CD4-positive, alpha-beta T cell treated with Interferon gamma for 1 hour (primary cell): ENCODE data around the gene BTNL9.
"Not testable (repeated sequence)": the region's sequence is repeated elsewhere in the genome, so short reads cannot be mapped to it uniquely, and the experiment has no call there.

Experiments used
- DNase-seq: peaks from one replicate; pipeline ENCODE4 v3.0.0-alpha.2; 2020

The BTNL9 gene

DNA sequence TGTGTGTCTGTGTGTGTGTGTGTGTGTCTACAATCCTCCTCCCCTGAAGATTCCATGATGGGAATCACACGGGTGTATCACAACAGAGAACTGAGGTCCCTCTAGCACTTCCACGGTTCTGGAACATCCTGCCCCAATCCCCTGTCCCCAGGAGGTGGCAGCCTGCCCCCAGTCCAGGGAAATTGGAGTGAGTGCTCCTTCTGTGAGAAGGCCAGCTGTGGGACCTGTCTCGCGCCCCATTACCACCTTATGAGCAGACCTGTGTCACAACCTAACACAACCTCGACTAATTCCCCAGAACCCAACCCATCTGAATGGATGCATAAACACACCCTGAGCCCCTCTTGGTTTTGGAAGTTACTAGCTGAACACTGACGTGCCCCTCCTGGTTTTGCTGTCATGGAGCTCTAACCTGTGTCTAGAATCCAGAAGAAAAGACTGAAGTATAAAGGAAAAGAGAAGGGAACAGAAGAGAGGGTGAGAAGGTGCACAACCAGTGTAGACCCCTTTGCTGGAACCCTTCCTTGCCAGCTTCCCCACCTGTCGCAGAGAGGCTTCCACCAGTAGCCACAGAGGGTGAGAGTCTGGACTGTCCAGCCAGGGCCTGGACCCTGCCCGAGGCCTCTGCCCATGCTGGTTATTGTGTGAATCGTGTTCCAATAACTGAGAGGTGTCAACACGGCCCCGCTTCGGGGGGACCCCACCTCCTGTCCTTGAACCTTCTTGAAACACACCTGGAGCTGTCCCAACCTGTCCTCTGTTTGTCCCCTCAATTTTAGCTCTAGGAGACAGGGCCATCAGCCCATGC lies 3.4 kb downstream of the BTNL9 start:
- DNase-seq, result no peak

DNA sequence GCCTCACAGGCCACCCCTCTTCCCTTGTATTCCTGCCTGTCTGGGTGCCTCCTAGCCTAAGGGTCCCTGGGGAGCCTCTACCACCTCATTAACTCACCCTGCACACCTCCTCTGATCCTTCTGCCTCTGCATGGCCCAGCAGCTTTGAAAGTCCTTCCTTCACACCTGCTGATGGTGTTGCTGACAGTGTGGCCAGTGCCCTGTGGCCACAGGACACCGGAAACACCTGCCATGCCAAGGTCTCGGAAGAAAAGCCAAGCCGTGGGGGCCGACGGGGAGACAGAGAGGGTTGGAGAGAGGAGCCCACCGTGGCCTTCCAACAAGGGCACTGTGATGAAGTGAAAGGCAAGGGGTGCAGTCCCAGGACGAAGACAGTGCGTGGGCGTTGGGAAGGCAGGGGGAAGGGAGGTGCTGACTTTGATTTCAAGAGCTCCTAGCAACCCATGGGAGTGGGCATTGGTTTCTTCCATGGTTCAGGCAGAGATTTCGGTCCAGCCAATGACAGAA lies 4.1 kb downstream of the BTNL9 start:
- DNase-seq, result no peak

DNA sequence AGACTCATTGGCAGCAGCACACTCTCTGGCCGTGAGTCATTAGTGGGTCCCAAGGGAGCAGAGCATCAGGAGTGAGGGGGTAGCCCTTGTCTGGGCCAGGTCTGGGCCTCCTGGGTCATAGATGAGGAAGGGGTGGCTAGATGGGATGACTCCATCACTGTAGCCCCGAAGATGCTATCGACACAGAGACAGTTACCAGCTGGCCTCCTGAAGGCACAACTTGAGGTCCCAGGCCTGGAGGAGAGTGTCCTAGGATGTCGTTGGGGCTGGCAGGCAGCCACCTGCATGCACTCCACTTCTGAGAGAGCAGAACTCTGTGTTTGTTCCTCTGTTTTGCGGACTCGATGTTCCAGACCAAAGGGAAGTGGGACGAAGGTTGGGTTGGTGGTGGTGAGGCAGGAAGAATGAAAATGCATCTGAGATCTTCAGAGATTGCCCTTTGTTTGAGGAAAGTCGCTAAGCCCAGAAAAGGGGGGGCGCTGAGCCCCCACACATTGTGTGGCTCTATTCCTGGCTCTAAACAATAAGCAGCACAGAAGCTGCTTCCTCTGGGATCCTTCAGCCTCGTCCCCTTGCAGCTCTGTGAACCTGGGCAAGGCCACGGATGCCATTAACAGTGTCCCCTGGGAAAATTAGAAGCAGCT lies 4.7 kb downstream of the BTNL9 start:
- no peak for DNase-seq

DNA sequence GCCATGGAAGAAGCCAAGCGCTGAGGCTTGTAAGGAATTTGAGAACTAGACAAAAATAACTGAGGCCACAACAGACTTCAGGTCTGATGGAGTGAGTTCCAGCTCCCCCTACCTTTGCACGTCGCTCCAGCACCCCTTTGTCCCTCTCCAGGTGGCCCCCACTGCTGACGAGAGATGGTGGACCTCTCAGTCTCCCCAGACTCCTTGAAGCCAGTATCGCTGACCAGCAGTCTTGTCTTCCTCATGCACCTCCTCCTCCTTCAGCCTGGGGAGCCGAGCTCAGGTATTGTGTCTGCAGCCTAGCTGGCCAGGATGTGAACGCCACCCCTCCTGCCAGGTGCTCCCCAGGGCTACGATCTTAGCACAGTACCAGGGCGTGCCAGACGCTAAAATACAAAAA lies 5.2 kb downstream of the BTNL9 start:
- DNase-seq, result no peak

DNA sequence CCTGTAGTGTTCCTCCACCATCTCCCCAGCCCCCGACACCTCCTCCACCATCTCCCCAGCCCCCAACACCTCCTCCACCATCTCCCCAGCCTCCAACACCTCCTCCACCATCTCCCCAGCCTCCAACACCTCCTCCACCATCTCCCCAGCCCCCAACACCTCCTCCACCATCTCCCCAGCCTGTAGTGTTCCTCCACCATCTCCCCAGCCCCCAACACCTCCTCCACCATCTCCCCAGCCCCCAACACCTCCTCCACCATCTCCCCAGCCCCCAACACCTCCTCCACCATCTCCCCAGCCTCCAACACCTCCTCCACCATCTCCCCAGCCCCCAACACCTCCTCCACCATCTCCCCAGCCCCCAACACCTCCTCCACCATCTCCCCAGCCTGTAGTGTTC lies 5.8 kb downstream of the BTNL9 start:
- not testable (repeated sequence) for DNase-seq

DNA sequence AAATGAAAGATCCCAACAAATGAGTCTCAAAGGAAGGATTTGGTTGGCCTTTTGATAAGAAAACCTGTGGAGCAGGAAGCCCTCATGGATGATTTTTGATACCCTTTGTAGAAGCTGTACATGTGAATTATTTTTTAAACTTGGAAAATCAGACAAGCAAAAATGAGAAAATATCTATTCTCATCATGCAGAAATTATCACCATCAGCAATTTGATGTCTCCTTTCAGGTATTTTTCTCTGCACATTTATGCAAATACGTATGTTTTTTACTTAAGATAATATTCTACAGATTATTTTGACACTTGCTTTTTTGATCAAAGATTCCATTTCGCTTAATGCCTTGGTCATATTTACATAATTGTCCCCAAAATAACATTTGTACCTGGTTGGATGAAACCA lies 7.2 kb downstream of the BTNL9 start:
- no peak for DNase-seq

DNA sequence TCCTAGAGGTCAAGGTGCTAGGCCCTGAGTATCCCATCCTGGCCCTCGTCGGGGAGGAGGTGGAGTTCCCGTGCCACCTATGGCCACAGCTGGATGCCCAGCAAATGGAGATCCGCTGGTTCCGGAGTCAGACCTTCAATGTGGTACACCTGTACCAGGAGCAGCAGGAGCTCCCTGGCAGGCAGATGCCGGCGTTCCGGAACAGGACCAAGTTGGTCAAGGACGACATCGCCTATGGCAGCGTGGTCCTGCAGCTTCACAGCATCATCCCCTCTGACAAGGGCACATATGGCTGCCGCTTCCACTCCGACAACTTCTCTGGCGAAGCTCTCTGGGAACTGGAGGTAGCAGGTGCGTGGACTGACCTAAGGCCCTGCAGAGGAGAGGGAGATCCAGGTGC lies 7.9 kb downstream of the BTNL9 start:
- no peak for DNase-seq

DNA sequence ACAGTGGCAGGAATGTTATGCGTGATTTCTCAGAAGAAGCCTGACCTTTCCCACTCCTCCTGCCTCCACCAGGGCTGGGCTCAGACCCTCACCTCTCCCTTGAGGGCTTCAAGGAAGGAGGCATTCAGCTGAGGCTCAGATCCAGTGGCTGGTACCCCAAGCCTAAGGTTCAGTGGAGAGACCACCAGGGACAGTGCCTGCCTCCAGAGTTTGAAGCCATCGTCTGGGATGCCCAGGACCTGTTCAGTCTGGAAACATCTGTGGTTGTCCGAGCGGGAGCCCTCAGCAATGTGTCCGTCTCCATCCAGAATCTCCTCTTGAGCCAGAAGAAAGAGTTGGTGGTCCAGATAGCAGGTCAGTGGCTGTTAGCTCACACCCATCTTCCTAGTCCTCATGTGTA lies 9.9 kb downstream of the BTNL9 start:
- no peak for DNase-seq

DNA sequence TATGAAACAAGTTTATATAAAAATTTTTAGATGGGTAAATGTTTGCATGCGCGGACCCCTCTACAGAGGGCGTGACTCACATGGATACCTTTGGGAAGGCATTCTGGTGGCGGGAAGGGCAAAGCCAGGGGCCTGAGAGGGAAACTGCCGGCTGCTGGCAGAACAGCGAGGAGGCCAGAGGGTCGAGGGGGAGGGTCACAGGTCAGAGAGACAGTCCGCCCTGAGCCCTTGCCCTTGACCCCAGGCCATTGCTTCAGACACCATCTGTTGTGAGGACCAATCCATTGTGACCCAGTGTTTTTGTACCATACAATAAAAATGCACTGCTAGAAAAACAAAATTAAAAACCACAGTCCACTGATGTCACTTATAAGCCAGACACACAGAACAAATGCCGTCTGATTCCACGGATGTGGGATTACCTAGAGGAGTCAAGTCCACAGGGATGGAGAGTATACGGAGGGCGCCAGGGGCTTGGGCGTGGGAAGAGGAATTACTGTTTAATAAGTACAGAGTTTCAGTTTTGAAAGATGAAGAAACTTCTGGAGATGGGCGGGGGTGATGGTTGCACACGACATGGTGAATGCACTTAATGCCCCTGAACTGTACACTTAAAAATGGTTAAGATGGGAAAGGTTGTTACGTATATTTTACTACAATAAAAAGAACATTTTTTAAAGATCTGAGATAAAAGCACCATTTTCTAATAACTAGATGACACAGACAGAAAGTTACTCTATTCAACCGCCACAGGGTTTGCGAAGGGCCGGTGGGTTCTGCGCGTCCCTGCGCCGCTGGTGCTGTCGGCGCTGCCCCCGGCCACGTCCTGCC lies 12.0 kb downstream of the BTNL9 start:
- no peak for DNase-seq

DNA sequence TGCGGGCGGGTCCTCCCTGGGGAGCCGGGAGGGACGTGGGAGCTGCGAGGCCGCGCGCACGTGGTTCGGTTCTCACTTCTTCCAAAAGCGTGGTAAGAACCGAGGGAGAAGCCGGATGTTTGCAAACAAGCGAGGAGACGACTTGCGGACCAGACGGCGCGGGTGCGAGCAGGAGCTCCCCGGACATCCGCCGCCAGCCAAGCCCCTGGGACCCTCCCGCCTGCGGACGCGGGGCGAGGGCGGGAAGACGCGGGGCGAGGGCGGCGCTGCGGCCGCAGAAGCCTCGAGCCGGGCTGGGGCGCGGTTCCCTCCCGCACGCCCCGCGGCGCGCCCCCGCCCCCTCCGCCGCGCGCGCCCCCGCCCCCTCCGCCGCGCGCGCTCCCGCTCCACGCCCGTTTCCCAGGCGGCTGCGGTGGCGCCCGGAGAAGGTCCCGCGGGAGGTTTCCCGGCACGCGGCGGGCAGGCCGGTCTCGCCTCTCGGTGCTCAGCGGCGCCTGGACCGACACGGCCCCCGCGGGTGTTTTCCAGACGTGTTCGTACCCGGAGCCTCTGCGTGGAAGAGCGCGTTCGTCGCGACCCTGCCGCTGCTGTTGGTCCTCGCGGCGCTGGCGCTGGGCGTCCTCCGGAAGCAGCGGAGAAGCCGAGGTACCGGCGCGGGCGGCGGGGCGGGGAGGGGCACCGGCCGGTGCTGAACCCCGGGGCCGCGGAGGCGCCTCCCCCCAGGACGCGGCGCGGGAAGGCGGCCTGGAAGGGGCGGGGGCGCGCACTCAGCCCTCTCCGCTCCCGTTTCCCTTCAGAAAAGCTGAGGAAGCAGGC lies 12.8 kb downstream of the BTNL9 start:
- DNase-seq, result no peak

DNA sequence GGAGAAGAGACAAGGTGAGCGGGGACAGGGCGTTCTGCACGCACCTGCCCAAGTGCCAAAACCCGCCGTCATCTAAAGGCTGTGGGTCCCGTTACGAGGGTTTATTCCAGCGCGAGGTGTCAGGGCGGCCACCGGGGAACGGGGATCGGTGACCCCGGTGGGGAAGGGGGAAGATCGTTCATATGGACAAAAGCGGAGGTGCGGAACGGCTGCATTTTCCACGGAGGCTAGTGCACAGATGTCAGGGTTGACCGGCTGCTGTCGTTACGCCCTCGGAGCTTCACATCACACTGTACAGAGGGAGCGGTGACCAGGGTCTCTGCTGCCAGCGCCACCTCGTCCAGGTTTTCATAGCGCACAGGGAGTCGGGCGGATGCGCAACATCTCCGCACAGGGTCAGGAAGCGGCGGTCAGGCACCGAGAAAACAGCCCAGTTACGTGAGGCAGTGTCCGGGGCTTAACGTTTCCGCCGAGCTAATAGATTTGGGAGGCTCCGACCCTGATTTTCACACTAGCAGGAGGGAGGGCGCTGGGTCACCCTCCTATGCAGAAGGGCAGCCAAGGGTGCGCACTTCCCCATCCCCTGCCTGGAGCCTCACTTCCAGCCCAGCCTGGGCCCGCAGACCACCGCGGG lies 13.5 kb downstream of the BTNL9 start:
- no peak for DNase-seq

DNA sequence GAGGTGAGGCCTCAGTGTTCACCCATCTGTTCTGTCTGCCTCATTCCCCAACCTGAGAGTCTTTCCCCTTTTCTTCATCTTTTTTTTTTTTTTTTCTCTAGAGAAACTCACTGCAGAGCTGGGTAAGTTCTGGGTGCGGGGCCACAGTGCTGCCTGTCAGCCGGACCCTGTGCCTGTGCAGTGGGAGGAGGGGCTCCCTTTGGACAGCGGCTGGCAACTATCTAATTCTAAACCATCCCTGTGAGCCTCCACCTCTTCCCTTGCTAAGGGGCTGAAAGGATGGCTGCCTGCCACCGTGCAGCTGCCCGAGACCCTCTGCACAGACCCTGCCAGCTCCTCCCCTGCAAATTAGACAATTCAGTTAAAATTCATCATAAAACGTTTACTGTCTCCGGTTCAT lies 14.1 kb downstream of the BTNL9 start:
- DNase-seq, result no peak

DNA sequence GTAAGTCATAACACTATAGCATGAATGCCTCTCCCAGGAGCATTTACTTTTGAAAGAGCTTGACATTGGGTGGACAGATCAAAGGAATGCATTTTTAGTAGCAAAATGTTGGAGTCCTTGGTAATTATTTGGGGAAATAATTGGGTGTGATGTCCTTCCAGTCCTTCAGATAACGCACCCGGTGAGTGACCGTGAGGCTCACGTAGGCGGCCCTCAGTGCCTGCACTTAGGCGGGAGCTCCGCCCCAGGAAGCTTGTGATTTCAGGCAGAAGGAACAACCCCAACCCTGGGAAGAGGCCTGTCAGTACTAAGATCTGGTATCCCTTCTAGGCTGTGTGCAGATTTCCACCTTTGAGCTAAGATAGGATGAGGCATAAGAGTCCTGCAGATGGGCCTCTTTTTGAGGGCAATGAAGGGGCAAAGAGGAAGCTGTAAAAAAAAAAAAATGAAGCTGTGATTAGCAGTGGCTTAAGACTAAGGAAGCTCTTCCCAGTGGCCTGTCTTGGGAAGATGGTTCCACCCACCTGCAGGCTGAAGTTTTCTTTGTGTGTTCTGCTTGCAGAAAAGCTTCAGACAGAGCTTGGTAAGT lies 14.9 kb downstream of the BTNL9 start:
- DNase-seq, result no peak

DNA sequence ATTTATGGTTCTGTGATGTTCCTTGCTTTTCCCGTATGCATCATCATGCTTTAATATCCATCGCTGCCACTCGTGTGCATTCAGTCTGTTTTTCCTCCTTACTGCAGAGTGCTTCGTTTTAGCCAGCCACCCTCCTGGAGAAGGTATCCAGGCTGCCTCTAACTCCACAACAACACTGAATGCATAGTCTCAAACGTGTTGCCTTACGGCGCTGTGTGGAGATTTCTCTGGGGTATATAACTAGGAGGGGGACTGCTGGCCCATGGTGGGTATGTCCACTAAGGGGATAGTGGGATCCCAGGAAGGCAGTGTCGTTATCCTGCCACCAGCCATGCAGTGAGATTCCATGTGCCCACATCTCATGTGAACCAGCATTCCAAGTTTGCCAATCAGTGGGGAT lies 16.4 kb downstream of the BTNL9 start:
- DNase-seq, result no peak

DNA sequence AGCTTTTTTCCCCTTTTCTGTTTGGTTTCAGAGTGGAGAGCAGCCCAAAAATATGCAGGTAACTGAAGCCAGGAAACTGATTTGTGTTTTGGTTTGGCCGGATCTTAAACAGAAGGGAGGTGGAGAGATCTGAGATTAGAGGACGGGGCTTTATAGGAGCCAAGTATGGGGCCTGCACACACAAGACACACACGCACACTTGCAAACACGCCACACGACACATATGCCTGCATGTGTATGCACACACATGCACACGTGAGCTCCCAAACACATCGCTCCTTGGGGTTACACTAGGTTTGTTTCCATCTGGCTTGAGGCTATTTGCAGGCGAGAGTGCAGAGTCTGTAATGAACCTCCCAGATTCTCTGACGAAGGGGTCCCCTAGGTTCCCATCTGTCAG lies 18.3 kb downstream of the BTNL9 start:
- no peak for DNase-seq

DNA sequence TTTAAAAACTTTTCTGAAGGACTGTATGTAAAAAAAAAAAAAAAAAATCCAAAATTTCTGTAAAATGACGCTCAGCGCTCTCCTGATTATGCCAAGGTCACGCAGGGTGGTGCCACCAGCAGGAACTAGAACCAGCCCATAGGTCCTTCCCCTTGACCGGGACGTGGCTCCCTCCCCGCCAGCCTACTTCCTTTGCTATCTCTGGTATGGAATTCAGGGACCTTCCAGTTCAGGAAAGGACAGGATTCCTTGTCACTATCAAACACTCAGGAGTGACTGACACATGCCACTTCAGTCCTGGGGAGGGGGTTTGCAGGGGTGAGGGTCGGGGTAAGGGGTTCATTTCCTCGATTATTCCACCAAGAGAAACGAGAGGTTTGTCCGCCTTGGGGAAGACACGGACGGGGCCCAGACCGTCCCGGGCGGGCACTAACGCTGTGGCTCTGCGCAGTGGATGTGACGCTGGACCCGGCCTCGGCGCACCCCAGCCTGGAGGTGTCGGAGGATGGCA lies 18.8 kb downstream of the BTNL9 start:
- DNase-seq, result no peak

DNA sequence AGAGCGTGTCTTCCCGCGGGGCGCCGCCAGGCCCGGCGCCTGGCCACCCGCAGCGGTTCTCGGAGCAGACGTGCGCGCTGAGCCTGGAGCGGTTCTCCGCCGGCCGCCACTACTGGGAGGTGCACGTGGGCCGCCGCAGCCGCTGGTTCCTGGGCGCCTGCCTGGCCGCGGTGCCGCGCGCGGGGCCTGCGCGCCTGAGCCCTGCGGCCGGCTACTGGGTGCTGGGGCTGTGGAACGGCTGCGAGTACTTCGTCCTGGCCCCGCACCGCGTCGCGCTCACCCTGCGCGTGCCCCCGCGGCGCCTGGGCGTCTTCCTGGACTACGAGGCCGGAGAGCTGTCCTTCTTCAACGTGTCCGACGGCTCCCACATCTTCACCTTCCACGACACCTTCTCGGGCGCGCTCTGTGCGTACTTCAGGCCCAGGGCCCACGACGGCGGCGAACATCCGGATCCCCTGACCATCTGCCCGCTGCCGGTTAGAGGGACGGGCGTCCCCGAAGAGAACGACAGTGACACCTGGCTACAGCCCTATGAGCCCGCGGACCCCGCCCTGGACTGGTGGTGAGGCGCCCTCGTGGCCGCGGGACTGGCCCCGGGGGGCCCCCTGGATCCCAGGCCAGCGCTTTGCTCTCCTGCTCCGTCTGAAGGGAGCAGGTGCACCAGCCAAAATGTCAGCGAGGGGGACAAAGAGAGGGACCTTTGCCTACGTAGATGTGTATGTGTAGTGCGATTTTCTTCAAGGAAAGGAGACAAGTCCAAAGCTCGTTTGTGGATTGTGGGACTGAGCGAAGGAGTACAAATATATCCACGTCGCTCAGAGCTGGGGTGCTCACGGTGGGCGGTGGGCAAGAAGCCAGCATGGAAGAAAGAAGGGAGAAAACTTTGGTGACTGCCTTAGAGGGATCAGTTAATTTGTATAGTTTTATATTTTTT lies 19.5 kb downstream of the BTNL9 start:
- no peak for DNase-seq

DNA sequence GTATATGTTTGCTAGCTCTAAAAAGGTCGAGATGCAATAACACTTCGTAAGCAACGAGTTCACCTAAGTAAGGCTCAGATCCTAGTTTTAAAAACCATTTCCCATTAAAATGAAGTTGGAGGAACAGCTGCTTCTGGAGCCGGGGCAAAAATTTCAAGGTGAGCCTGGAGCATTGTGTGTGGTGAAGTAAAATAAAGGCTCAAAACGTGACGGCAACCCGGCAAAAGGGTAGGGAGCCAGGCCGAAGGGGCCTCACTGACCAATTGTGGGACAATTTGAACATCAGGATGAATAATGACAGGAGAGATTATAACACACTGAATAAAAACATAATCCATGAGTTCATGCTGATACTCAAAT lies 20.1 kb downstream of the BTNL9 start:
- no peak for DNase-seq

DNA sequence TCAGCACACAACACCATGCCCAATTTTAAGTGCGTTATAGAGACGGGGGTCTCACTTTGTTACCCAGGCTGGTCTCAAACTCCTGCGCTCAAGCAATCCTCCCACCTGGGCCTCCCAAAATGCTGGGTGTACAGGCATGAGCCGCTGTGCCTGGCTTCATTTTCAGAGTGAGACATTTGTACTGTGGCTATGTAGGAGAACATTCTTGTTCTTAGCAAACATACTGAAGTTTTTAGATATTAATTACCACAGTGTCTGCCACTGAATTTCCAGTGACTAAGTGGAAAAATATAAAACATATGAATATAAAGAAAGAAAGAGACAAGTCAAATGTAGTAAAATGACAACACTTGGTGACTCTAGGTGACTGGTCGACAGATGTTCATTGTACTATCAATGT lies 20.9 kb downstream of the BTNL9 start:
- DNase-seq, result no peak

DNA sequence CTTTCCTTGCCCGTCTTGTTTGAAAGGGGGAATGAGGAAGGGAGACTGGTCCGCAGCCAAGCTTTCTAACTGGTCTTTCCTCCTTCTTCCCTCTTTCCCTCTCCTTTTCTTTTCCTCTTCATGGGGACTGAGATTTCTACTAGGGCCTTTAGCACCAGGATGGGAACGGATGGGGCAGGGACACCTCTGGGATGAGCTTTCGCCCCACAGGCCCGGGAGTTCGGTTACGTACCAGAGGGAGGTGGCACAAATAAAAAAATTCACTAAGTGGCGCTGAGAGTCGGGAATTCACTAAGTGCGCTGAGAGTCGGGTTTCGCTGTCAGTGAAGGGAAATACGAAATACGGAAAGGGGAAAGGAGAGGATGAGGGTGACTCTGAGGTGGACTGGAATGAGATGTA lies 21.6 kb downstream of the BTNL9 start:
- no peak for DNase-seq

DNA sequence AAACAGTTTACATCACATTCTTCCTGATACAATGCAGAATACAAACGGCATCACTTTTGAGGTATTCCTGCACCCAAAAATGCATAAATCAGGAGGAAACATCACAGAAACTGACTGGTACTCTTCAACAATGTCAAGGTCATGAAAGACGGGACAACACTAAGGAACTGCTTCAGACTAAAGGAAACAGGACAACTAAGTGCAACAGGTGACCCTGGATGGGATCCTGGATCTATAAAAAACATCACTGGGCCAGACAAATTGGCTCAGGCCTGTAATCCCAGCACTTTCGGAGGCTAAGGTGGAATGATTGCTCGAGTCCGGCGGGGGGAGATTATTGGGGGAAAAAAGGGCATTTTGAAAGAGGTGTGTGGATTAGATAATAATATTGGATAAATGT lies 22.6 kb downstream of the BTNL9 start:
- no peak for DNase-seq
